Measurements from ENCODE around the gene CTNNA3.

CTNNA3 gene

DNA sequence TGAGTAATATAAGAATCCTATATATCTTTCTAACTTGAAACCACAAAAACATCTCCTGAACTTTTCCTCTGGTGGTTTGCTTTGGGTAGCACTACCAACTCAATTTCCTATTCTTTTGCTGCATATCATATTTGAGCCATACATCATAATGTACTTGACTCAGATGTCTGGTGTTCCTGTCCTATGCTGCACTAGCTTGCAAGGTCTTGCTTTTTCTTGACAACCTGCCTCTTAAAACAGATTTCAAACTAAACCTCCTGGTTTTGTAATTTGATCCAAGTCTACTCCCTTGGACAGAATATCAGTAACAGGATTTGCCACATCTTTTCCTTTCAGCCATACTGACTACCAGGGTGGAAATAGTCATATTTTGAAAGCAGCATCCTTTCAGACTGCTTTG is 1290.4 kb downstream of the CTNNA3 start:
- no peaks in the 10 kb centered on the region for H3K79me2 ChIP-seq
- no peaks in the 10 kb centered on the region for H3K9me3 ChIP-seq (ENCODE audit: control insufficient read depth, low read length)
- H3K27me3 ChIP-seq (ENCODE audit: control insufficient read depth, insufficient read depth, low read length): no peaks in the 10 kb centered on the region
- H3K4me1 ChIP-seq: no peaks in the 10 kb centered on the region
- H3K4me2 ChIP-seq (ENCODE audit: low read length): no peak overlapping the region
- no peak overlapping the region for H3K27ac ChIP-seq
- H3K36me3 ChIP-seq (ENCODE audit: control insufficient read depth, insufficient read depth, low read length): no peaks in the 10 kb centered on the region
- TF ChIP-seq, protein P1, sequence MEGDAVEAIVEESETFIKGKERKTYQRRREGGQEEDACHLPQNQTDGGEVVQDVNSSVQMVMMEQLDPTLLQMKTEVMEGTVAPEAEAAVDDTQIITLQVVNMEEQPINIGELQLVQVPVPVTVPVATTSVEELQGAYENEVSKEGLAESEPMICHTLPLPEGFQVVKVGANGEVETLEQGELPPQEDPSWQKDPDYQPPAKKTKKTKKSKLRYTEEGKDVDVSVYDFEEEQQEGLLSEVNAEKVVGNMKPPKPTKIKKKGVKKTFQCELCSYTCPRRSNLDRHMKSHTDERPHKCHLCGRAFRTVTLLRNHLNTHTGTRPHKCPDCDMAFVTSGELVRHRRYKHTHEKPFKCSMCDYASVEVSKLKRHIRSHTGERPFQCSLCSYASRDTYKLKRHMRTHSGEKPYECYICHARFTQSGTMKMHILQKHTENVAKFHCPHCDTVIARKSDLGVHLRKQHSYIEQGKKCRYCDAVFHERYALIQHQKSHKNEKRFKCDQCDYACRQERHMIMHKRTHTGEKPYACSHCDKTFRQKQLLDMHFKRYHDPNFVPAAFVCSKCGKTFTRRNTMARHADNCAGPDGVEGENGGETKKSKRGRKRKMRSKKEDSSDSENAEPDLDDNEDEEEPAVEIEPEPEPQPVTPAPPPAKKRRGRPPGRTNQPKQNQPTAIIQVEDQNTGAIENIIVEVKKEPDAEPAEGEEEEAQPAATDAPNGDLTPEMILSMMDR (IDR thresholded peaks at IDR 0.05): no peak
- no peak overlapping the region for H3K4me3 ChIP-seq (ENCODE audit: low read depth, low read length)
- no peak overlapping the region for H3K9ac ChIP-seq
- no peak overlapping the region for H2AFZ ChIP-seq

DNA sequence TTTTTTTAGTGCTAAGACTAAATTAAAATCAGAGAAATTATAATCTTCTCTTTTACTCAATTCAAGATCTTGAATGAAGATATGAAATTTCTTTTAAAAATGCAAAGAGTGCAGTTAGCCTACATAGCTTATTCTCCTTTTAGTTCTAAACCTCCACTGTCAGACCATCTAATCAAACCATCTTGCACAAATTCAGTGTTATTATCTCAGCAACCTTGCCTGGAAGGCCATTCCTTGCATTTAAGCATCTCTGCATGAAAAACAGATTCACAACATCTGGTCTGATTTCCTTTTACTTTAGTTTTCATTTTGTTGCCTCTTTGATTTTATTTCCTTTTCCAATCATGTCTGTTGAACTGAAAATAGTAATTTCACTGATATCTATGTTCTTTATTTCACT is 1297.3 kb downstream of the CTNNA3 start:
- no peak overlapping the region for H3K4me2 ChIP-seq (ENCODE audit: low read length)
- no peak overlapping the region for H3K4me3 ChIP-seq (ENCODE audit: low read depth, low read length)
- TF ChIP-seq, protein P1 (IDR thresholded peaks at IDR 0.05): no peak
- no peak overlapping the region for H3K9ac ChIP-seq
- no peaks in the 10 kb centered on the region for H3K4me1 ChIP-seq
- no peaks in the 10 kb centered on the region for H3K27me3 ChIP-seq (ENCODE audit: control insufficient read depth, insufficient read depth, low read length)
- H3K27ac ChIP-seq: no peak overlapping the region
- H3K79me2 ChIP-seq: no peaks in the 10 kb centered on the region
- no peak overlapping the region for H2AFZ ChIP-seq
- H3K36me3 ChIP-seq (ENCODE audit: control insufficient read depth, insufficient read depth, low read length): no peaks in the 10 kb centered on the region
- H3K9me3 ChIP-seq (ENCODE audit: control insufficient read depth, low read length): no peaks in the 10 kb centered on the region

DNA sequence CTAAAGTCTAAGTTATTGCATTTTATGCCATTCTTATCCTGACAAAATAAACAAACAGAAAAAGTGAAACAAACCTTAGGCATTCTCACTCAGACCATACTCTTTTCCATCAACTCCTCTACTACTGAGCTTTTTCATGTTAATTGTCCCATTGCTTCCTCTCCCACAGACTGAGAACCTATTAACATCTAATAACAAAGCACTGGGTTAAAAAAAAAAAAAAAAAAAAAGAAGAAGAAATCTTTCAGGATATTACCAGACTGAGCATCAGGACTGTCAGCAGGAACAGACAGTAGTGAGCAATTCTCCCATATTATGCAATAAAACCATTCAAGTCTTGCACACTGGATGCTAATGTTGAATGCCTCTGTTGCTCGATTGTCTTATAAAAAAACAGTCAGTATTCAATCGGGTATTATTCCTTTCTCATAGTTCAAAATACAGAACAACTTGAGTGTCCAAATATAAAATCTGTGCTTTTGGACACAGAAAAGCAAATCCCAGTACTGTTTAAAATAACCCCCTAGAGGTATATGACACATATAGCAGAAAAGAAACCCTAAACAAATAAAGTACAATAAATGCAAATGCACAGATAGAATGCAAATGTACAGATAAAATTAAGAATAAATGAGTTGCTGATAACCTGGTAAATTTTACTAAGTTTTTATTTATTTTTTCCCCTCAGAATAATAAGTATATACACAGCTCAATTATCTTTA is 1301.5 kb downstream of the CTNNA3 start:
- H3K9ac ChIP-seq: no peak overlapping the region
- no peak overlapping the region for H2AFZ ChIP-seq
- no peaks in the 10 kb centered on the region for H3K9me3 ChIP-seq (ENCODE audit: control insufficient read depth, low read length)
- no peak overlapping the region for H3K27ac ChIP-seq
- no peaks in the 10 kb centered on the region for H3K4me1 ChIP-seq
- H3K4me3 ChIP-seq (ENCODE audit: low read depth, low read length): no peak overlapping the region
- no peaks in the 10 kb centered on the region for H3K79me2 ChIP-seq
- no peaks in the 10 kb centered on the region for H3K27me3 ChIP-seq (ENCODE audit: control insufficient read depth, insufficient read depth, low read length)
- TF ChIP-seq, protein P1 (IDR thresholded peaks at IDR 0.05): no peak
- no peak overlapping the region for H3K4me2 ChIP-seq (ENCODE audit: low read length)
- no peaks in the 10 kb centered on the region for H3K36me3 ChIP-seq (ENCODE audit: control insufficient read depth, insufficient read depth, low read length)

DNA sequence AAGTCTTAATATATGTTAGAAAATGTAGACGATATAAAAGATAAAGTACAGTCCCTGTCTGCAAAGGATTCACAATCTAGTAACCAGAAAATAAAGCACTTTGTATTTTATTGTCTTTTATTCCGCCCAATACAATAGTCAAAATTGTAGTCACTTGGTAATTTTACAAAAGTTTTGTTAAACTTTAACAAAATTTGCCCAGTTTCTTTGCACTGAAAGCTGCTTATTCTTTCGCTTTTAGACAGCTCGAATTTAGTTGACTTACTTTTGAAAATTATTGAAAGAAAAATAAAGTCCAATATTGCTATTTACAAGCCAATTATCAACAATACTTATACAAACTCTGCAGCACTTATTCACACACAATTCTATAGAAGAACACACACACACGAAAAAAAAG is 1305.1 kb downstream of the CTNNA3 start:
- Histone ChIP-seq H3K79me2 (no peaks in the 10 kb centered on the region), H3K4me3 (ENCODE audit: low read depth, low read length) (no peak overlapping the region), H3K27ac (no peak overlapping the region), H3K27me3 (ENCODE audit: control insufficient read depth, insufficient read depth, low read length) (no peaks in the 10 kb centered on the region), H3K4me2 (ENCODE audit: low read length) (no peak overlapping the region), H3K9ac (no peak overlapping the region), H3K9me3 (ENCODE audit: control insufficient read depth, low read length) (no peaks in the 10 kb centered on the region), H3K36me3 (ENCODE audit: control insufficient read depth, insufficient read depth, low read length) (no peaks in the 10 kb centered on the region), H3K4me1 (no peaks in the 10 kb centered on the region), H2AFZ (no peak overlapping the region)
- TF ChIP-seq, protein P1 (IDR thresholded peaks at IDR 0.05): no peak

DNA sequence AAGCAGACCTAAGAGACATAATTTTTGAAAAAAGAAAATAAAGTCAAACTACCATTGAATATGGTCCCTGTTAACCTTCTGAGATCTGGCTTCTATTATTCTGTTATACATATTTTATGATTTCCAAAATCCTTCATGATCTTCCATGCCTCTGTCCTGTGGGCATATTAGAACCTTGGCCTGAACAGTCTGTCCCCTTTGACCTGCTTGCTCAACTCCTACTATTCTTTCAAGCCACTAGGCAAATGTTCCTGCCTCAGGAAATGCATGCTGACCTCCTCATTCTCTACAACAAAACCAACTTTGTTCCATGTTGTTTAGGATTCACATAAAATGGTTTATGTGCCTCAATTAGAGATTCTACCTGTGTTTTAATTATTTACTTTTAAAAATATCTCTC is 1315.0 kb downstream of the CTNNA3 start:
- Histone ChIP-seq H3K79me2 (no peaks in the 10 kb centered on the region), H3K4me2 (ENCODE audit: low read length) (no peak overlapping the region), H3K27ac (no peak overlapping the region)

More for the DNA sequence above, 1315.0 kb downstream of the CTNNA3 start:
- H3K27me3 ChIP-seq (ENCODE audit: control insufficient read depth, insufficient read depth, low read length): no peaks in the 10 kb centered on the region
- no peaks in the 10 kb centered on the region for H3K36me3 ChIP-seq (ENCODE audit: control insufficient read depth, insufficient read depth, low read length)
- no peaks in the 10 kb centered on the region for H3K4me1 ChIP-seq
- TF ChIP-seq, protein P1 (IDR thresholded peaks at IDR 0.05): no peak
- no peak overlapping the region for H3K4me3 ChIP-seq (ENCODE audit: low read depth, low read length)
- H3K9ac ChIP-seq: no peak overlapping the region
- H2AFZ ChIP-seq: no peak overlapping the region
- no peaks in the 10 kb centered on the region for H3K9me3 ChIP-seq (ENCODE audit: control insufficient read depth, low read length)

All from parathyroid adenoma (tissue), 2 donors.